Mononuclear cell (primary cell): Measurements from ENCODE around the gene PLD4. TPM values are rescaled to one million over a fixed set of nuclear protein-coding genes. Genes with fewer than 3 reads are reported as not detected.
"Not testable (repeated sequence)": the region's sequence is repeated elsewhere in the genome, so short reads cannot be mapped to it uniquely, and the experiment has no call there.

Experiments used
- H3K27me3 ChIP-seq: 2 replicates; pipeline ENCODE4 v1.6.0; 2011; ENCODE audit warnings: low read length, control low read depth; ENCODE audit not compliant: insufficient read depth
- H3K4me1 ChIP-seq: 2 replicates; pipeline ENCODE4 v1.5.1; 2011; ENCODE audit warnings: mild to moderate bottlenecking, low read length, control low read depth; ENCODE audit not compliant: insufficient read depth
- H3K4me3 ChIP-seq: 2 replicates; pipeline ENCODE4 v1.5.1; 2011; ENCODE audit warnings: mild to moderate bottlenecking, low read length, moderate library complexity
- H3K9me3 ChIP-seq: 2 replicates; pipeline ENCODE4 v1.5.1; 2011; ENCODE audit warnings: low read depth, mild to moderate bottlenecking, control low read depth, low read length
- total RNA-seq: library from RNA; depleted of rRNA; stranded (reverse); fragments of >200 nt; gene quantifications from one replicate; pipeline ENCODE4 v1.2.3, GENCODE V29; 2012

Gene PLD4
- total RNA-seq, 1 donor = 15.3 TPM

GRCh38 chr14:104883681-104884361, 40.9 kb upstream of the PLD4 start:
- H3K4me3 ChIP-seq = no peak overlapping the region
- no peaks in the 10 kb centered on the region for H3K9me3 ChIP-seq
- H3K4me1 ChIP-seq = no peaks in the 10 kb centered on the region
- no peaks in the 10 kb centered on the region for H3K27me3 ChIP-seq

- not testable (repeated sequence) for H3K4me1 ChIP-seq, H3K9me3 ChIP-seq, H3K4me3 ChIP-seq, H3K27me3 ChIP-seq
Measured at GRCh38 chr14:104884381-104884780, 40.3 kb upstream of the PLD4 start.

DNA sequence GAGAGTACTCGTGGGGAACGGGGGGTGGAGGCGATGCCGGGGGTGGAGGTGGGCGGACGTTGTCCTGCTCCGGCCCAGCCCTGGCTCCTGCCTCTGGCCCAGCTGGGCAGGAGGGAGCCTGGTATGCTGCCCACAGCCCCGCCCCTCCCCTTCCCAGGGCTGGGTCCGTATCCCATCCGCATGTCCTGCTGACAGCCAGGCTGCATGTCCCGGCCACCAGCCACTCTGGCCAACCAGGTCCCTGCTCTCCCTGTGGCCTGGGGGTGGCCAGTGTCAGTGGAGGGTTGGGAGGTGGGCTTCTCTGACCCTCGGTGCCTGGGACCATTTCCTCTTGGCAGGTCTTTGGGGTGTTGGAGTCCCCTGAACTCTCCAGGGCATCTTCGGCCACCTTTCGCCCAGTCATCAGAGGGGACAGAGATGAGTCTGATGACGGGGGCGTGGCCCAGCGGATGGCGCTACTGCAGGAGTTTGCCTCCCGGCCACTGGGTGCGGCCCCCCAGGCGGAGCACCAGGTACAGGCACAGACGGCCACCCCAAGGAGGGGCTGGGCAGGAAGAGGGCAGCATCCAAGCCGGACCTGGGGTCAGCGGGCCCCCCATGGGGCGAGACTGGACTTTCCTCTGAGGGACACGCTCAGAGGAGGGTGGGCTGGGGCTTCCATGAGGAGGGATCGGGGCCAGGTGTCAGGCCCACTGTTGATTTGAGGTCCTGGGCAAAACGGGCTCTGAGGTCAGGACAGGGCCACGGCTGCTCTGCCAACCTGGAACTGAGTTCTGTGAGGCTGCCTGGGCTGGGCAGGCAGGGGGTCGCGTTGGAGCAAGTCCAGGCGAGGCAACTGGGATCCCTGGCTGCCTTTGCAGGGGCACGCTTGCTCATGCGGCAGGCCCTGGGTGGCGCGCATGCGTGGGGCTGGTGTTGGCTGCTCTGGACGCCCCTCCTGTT, 39.4 kb upstream of the PLD4 start:
- Histone ChIP-seq H3K9me3 (no peaks in the 10 kb centered on the region), H3K27me3 (no peaks in the 10 kb centered on the region), H3K4me3 (no peak overlapping the region), H3K4me1 (no peaks in the 10 kb centered on the region)

DNA sequence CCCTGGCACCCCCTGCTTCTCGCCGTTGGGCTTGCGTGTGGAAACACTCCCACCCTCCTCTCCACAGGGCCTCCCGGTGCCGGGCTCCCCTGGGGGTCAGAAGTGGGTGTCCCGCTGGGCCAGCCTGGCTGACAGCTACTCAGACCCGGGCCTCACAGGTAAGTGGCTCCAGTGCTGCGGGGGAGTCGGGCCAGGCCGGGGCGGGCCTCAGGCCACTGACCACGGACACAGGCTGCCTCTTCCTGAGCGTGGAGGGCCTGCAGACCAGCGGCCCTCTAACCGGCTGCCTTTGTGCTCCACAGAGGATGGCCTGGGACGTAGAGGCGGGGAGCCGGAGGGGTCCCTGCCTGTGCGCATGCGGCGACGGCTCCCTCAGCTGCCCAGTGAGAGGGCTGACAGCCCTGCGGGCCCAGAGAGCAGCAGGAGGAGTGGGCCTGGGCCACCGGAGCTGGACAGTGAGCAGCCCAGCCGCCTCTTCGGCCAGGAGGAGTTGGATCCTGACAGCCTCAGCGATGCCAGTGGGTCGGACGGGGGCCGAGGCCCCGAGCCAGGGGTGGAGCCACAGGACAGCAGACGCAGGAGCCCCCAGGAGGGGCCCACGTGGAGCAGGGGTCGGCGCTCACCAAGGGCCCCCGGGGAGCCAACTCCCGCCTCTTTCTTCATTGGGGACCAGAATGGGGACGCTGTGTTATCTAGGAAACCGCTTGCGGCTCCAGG, 38.5 kb upstream of the PLD4 start:
- no peaks in the 10 kb centered on the region for H3K4me1 ChIP-seq
- H3K9me3 ChIP-seq = no peaks in the 10 kb centered on the region
- no peaks in the 10 kb centered on the region for H3K27me3 ChIP-seq
- no peak overlapping the region for H3K4me3 ChIP-seq

DNA sequence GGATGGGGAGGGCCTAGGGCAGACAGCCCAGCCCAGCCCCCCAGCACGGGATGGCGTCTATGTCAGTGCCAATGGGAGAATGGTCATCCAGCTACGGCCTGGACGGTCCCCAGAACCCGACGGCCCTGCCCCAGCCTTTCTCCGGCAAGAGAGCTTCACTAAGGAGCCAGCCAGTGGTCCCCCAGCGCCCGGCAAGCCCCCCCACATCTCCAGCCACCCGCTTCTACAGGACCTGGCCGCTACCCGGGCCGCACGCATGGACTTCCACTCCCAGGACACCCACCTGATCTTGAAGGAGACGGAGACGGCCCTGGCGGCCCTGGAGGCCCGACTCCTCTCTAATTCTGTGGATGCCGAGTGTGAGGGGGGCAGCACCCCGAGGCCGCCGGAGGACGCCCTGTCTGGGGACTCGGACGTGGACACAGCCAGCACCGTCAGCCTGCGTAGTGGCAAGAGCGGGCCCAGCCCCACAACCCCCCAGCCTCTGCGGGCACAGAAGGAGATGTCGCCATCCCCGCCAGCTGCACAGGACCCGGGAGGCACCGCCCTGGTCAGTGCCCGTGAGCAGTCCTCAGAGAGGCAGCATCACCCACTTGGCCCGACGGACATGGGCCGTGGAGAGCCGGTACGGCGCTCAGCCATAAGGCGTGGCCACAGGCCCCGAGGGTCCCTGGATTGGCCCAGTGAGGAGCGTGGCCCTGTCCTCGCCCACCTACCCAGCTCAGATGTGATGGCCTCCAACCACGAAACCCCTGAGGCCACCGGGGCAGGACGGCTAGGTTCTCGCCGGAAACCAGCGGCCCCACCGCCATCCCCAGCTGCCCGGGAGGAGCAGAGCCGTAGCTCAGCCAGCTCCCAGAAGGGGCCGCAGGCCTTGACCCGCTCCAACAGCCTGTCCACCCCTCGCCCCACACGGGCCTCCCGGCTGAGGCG, 37.7 kb upstream of the PLD4 start:
- no peak overlapping the region for H3K4me3 ChIP-seq
- H3K27me3 ChIP-seq = no peaks in the 10 kb centered on the region
- no peaks in the 10 kb centered on the region for H3K4me1 ChIP-seq
- H3K9me3 ChIP-seq = no peaks in the 10 kb centered on the region

GRCh38 chr14:104887623-104888488, 36.8 kb upstream of the PLD4 start:
- Histone ChIP-seq H3K27me3 (no peaks in the 10 kb centered on the region), H3K9me3 (no peaks in the 10 kb centered on the region), H3K4me1 (no peaks in the 10 kb centered on the region), H3K4me3 (no peak overlapping the region)

DNA sequence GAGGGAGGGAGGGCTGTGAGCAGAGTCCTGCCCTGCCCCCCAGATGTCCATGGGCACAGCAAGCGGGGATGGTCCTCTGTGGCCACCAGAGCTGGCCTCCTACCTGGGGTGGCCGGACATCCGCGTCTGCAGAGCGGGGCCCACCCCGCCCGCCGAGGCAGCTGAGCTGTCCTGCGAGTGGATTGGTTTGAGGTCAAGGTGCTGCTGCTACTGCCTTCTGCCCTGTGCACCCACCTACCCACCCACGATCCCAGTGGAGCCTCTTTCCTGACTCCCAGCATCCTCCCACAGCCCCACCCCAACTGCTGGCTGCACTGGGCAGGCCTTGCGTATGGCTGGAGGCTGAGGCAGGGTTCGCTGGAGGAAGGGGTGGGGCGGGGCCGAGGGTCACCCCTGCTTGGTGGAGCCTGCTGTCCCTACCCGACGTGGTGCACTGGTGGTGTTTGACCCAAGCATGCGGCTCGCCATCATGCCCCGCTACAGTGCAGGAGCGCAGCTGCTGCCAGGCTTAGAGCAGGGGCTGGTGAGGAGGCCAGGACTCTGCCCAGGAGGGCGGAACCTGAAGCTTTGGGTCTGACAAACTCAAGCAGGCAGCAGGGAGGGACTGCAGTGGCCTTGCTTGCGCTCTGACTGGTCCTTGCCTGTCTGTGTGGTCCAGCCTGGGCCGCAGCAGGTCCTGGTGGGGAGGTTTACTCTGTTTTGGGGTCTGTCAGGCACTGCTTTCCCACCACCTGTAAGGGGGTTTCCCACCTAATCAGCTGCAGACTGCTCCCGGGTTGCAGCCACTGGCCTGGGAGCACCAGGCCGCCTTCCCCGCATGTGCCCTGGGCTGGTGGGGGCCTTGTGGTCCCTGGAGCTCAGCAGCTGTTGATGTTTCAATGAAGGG, 35.9 kb upstream of the PLD4 start:
- no peaks in the 10 kb centered on the region for H3K27me3 ChIP-seq
- no peak overlapping the region for H3K4me3 ChIP-seq
- no peaks in the 10 kb centered on the region for H3K4me1 ChIP-seq
- no peaks in the 10 kb centered on the region for H3K9me3 ChIP-seq

- H3K4me3 ChIP-seq = no peak overlapping the region
- H3K27me3 ChIP-seq = no peaks in the 10 kb centered on the region
- no peaks in the 10 kb centered on the region for H3K9me3 ChIP-seq
- no peaks in the 10 kb centered on the region for H3K4me1 ChIP-seq
Measured at GRCh38 chr14:104889375-104889757, 35.3 kb upstream of the PLD4 start.

- H3K9me3 ChIP-seq, H3K4me1 ChIP-seq, H3K4me3 ChIP-seq, H3K27me3 ChIP-seq: not testable (repeated sequence)
Measured at GRCh38 chr14:104890292-104890691, 34.4 kb upstream of the PLD4 start.

DNA sequence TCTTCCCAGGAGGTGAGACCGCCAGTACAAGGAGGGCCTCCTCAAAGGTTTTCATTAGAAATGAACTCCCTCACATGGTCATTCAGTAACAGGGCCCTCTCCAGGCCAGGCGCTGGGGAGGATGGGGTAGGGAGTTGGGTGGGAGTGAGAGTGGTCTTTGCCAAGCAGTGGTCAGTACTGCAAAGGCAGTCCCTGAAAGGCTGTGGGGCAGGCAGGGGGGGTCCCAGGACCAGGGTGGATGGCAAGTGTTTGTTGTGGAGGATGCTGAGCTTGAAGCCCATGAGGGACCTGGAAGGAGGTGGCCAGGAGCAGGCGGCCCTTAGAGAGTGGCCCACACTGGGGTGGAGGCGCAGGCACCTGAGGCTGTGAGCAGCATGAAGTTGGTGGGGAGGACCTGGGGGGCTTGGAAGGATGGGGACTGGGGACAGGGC, 33.5 kb upstream of the PLD4 start:
- Histone ChIP-seq H3K4me1 (no peaks in the 10 kb centered on the region), H3K4me3 (no peak overlapping the region), H3K9me3 (no peaks in the 10 kb centered on the region), H3K27me3 (no peaks in the 10 kb centered on the region)

- Histone ChIP-seq H3K27me3 (no peaks in the 10 kb centered on the region), H3K9me3 (no peaks in the 10 kb centered on the region), H3K4me3 (no peak overlapping the region), H3K4me1 (no peaks in the 10 kb centered on the region)
Measured at GRCh38 chr14:104891664-104892530, 32.8 kb upstream of the PLD4 start.
